GM12865 (cell line): ENCODE results near the gene S100A11.

ENCODE experiments used
- DNase-seq: peaks from one replicate; pipeline ENCODE4 v3.0.0; 2010; ENCODE audit warnings: low read depth
- H3K4me3 ChIP-seq: 2 replicates; pipeline ENCODE4 v1.5.1; 2011; ENCODE audit warnings: mild to moderate bottlenecking, low read depth, low read length, control low read depth
- CTCF ChIP-seq: IDR thresholded peaks from 2 replicates; pipeline ENCODE4 v1.5.1; 2011; ENCODE audit warnings: low read length, control low read depth, low read depth, inconsistent platforms; ENCODE audit not compliant: insufficient read depth; ENCODE audit errors: missing control alignments

The S100A11 gene

GRCh38 chr1:152020849-152021248 lies 16.0 kb downstream of the S100A11 start:
- no peak for TF ChIP-seq CTCF
- H3K4me3 ChIP-seq: no peak overlapping the region
- no peak for DNase-seq

DNA sequence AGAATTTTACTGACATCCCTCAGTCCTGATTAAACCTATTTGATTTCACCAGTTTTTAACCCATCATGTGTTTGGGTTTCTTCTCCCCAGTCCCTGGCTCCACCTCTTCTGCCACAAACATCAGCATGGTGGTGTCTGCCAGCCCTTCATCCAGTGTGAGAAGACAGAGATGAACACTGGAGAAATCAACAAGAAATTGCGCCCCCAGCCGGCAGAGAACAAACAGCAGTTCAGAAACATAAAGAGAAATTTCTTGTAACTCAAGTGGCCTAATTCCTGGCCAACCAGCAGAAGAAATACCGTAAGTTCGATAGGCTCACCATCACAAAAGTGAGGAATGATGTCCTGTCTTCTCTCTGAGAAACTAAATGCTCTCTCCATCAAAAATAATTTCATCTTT lies 18.3 kb downstream of the S100A11 start:
- TF ChIP-seq CTCF: peak; percentile 41
- DNase-seq: peak; percentile 22
- H3K4me3 ChIP-seq: no peak overlapping the region

GRCh38 chr1:152015766-152016165 lies 21.0 kb downstream of the S100A11 start:
- H3K4me3 ChIP-seq: no peak overlapping the region
- no peak for TF ChIP-seq CTCF
- DNase-seq: no peak

DNA sequence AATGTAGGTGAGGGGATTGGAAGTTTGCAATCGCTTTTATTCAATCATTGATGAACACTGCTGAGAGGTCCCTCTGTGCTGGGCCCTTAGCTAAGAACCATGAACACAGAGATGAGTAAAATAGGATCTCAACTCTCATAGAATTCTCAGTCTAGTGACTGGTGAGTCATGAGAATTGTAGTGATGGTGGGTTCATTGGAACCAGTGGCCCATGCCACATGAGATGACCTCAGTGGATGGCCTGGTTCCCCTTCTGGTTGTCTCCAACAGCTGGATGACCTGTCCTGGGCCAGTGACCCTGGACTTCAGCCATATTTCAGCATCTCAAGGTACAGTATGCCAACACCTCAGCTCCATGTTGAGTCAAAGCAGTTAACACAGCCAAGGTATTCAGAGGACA lies 21.9 kb downstream of the S100A11 start:
- no peak overlapping the region for H3K4me3 ChIP-seq
- DNase-seq: no peak
- TF ChIP-seq CTCF: no peak

- peak; percentile 66 for DNase-seq
- peak; percentile 73 for TF ChIP-seq CTCF
Observed at GRCh38 chr1:152013664-152014237, 23.1 kb downstream of the S100A11 start.

DNA sequence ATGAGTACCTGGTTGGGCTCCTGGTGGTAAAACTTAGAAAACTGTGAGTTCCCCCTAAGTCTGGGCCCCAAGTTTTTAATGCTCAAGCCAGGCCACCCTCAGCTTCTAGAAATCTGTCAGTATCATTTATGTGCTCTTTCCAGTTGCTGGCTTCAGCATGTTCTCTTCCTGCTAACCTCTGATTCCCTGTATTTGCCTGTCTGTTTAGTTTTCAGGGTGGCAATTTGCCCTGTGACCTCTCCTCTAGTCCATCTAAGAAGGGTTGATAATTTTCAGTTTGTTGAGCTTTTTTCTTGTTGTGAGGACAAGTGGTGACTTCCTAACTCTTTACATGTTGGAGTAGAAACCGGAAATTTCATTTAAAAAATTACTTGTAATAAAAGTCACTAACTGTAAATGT lies 27.1 kb downstream of the S100A11 start:
- no peak for TF ChIP-seq CTCF
- no peak for DNase-seq
- H3K4me3 ChIP-seq: no peak overlapping the region

More at GRCh38 chr1:152013664-152014237, 23.1 kb downstream of the S100A11 start:
- no peak overlapping the region for H3K4me3 ChIP-seq

DNA sequence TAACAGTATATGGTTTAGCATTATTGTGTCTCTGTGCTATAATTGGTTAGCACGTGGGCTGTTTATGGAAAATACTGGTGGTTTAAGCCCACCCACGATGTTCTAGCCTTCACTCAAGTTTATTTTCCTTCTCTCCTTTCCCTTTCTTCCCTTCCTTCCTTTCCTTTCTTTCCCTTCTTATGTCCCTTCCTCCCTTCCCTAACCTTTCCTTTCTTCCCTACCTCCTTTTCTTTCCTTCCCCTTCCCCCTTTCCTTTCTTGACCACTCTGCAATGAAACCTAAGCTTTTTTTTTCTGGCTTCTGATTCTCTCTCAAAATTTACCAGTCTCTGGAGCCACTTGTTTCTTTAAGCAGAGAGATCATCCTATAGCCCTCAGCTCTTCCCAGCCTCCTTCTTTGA lies 29.8 kb downstream of the S100A11 start:
- no peak for DNase-seq
- H3K4me3 ChIP-seq: no peak overlapping the region
- no peak for TF ChIP-seq CTCF
